ENCODE data around the gene CHAC1.
A peak's percentile ranks its signal among the peaks of the same experiment; 100 is the strongest.

Gene CHAC1

DNA sequence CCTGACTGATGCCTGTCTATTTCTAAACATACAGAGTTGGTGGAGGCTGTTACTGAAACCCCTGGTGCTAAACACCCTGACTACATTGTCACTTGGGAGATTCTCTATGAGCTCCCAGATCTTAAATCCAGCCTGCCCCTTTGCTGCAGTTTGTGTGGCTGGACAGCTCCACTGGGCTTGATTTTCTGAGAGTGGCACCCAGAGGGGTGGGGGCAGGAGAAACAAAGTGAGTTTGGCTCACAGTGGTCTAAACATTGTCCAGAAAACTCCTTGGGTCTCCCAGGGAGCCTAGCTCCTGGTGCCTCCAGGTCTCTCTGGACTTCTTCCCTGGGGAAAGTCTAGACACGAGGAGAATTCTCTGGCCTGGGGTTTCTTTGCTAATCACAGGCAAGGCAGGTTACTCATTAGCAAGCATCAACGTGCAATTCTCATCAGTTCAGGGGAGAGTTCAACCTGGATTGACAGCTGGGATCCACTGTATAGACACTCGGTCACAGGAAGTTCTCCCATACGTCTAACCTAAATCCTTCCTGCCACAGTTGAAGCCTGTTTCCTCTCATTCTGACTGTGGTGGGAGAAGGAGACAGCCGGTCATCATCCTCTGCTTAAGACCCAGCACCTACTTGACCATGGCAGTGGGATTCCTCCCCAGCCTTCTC lies 31.2 kb upstream of the CHAC1 start:
- TF ChIP-seq, protein P1, sequence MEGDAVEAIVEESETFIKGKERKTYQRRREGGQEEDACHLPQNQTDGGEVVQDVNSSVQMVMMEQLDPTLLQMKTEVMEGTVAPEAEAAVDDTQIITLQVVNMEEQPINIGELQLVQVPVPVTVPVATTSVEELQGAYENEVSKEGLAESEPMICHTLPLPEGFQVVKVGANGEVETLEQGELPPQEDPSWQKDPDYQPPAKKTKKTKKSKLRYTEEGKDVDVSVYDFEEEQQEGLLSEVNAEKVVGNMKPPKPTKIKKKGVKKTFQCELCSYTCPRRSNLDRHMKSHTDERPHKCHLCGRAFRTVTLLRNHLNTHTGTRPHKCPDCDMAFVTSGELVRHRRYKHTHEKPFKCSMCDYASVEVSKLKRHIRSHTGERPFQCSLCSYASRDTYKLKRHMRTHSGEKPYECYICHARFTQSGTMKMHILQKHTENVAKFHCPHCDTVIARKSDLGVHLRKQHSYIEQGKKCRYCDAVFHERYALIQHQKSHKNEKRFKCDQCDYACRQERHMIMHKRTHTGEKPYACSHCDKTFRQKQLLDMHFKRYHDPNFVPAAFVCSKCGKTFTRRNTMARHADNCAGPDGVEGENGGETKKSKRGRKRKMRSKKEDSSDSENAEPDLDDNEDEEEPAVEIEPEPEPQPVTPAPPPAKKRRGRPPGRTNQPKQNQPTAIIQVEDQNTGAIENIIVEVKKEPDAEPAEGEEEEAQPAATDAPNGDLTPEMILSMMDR (IDR thresholded peaks at IDR 0.05; ENCODE audit: insufficient read depth, low read length, missing control alignments), result no peak
- no peak for DNase-seq (ENCODE audit: low read depth, low spot score)
- H3K4me3 ChIP-seq (ENCODE audit: low read depth, low read length), result no peak overlapping the region
- POLR2A ChIA-PET, result no interaction called here
- CTCF ChIA-PET, result interaction anchor here (0.9 to 11.6 kb wide), 3 partner anchors 16 to 65 kb away, joined by 3 to 109 read pairs (median 23); no protein-coding TSS in a partner anchor

DNA sequence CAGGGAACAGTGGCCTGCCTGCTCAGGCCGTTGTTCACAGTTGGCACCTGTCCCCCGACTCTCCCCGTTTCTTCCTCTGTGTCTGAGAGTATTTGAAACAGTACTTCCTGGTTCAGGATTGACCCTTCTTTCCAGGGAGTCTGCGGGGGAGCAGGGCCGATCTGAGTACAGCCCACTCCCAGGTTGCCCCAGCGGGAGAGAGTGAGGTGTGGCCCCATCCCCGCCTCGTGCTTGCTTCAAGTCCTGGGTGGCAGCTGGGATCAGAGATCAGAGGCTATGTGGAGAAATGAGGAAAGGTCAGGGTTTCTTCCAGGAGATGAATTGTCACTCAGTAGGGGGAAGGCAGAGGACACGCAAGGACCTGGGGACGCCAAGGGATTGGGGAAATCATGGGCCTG lies 30.7 kb upstream of the CHAC1 start:
- no peak for DNase-seq (ENCODE audit: low read depth, low spot score)
- no peak overlapping the region for H3K4me3 ChIP-seq (ENCODE audit: low read depth, low read length)
- ChIA-PET CTCF (interaction anchor here (0.8 to 11.6 kb wide), 4 partner anchors 16 to 262 kb away, joined by 3 to 109 read pairs (median 13); no protein-coding TSS in a partner anchor), POLR2A (no interaction called here)
- TF ChIP-seq, protein P1 (IDR thresholded peaks at IDR 0.05; ENCODE audit: insufficient read depth, low read length, missing control alignments), result no peak

DNA sequence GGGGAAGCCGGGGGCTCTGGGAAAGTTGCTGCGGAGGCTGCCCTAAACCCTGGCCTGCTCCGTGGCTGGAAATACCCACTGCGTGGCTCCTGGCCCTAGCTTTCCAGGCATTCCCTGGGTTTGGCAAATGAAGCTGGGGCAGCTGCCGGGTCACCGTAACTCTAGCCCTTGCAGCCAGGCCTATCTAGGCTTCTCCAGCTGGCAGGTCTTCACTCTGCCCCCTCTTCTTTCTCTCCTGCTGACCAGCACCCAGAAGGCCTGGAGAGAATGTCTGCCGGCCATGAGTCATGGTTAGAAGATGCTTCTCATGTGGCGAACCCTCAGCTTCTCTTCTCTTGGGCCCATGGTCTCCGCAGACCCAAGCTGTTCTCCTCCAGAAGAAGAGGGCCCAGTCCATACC lies 29.7 kb upstream of the CHAC1 start:
- TF ChIP-seq, protein P1 (IDR thresholded peaks at IDR 0.05; ENCODE audit: insufficient read depth, low read length, missing control alignments), result no peak
- ChIA-PET POLR2A (no interaction called here), CTCF (interaction anchor here (0.8 to 11.6 kb wide), 6 partner anchors 13 to 261 kb away, joined by 3 to 109 read pairs (median 4); no protein-coding TSS in a partner anchor)
- H3K4me3 ChIP-seq (ENCODE audit: low read depth, low read length), result no peak overlapping the region
- DNase-seq (ENCODE audit: low read depth, low spot score), result no peak

DNA sequence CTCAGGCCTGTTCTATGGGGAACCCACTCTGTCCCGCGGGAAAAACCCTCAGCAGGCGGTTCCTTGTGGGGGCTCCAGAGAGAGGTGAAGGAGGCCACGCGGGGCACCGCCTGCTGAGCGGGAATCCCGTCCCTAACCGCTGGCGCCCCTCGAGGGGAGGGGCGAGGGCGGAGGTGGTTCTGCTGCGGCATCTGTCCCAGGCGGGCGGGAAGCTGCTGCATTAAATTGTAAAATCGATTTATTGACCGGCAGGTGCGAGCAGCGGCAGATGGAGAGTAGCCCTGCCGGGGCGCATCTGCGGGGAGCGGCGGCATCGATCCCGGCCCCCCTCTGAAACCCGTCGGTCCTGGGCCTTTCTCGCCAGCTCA lies 27.8 kb upstream of the CHAC1 start:
- CTCF ChIA-PET, result interaction anchor here (0.7 to 11.6 kb wide), 4 partner anchors 12 to 71 kb away, joined by 3 to 109 read pairs (median 42); no protein-coding TSS in a partner anchor
- no peak overlapping the region for H3K4me3 ChIP-seq (ENCODE audit: low read depth, low read length)
- DNase-seq (ENCODE audit: low read depth, low spot score), result no peak
- POLR2A ChIA-PET, result interaction anchor here (1.1 kb wide), 1 partner anchor 28 kb away, joined by 5 read pairs; the partner anchor contains the start of gene CHAC1
- TF ChIP-seq, protein P1 (IDR thresholded peaks at IDR 0.05; ENCODE audit: insufficient read depth, low read length, missing control alignments), result no peak

DNA sequence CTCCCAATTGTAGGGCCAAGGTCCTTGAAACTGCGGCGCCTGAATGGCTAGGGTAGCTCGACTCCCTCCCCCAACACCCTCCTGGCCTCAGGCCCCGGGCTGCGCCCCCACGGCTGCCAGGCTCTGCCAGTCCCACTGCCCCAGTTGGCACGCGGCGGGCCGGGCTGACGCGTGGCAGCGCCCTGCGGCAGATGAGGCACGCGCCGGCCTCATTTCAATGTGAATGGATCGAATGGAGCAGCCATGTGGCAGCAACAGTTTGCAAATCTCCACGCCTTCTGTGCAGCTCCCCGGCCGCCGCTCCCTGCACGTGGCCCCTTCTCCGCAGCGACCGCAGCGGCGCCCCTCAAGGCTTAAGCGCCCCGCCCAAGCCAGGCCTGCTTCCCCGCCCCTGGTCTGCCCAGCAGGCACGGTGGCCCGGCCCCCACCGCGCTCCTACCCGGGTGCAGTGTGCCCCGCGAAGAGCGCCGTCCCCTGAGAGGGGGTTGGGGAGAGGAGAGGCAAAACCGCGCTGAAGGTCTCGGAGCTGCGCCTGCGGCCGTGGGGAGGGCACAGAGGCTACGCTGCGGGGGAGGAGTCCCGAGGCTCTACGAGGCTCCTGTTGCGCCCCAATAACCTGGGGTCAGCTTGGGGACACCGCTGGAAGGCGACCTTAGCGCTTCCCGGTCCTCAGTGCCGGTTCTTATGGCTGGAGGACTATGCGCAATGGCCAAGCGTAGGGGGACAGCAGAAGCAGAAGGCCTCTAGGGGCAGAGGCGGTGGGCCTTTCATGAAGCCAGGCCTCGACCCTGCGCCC lies 27.2 kb upstream of the CHAC1 start:
- H3K4me3 ChIP-seq (ENCODE audit: low read depth, low read length), result peak overlapping the region; percentile 20
- POLR2A ChIA-PET, result interaction anchor here (1.1 kb wide), 1 partner anchor 27 kb away, joined by 5 read pairs; the partner anchor contains the start of gene CHAC1
- TF ChIP-seq, protein P1 (IDR thresholded peaks at IDR 0.05; ENCODE audit: insufficient read depth, low read length, missing control alignments), result no peak
- CTCF ChIA-PET, result interaction anchor here (0.7 to 11.6 kb wide), 4 partner anchors 11 to 71 kb away, joined by 3 to 109 read pairs (median 42); no protein-coding TSS in a partner anchor
- no peak for DNase-seq (ENCODE audit: low read depth, low spot score)
